GM19035 (cell line): ENCODE data around the gene UNC80.

ENCODE experiments used
- ATAC-seq: cut with Tn5 transposase; IDR thresholded peaks from one replicate; pipeline ENCODE4 v1.9.1; 2021; ENCODE audit not compliant: unreplicated experiment

Gene UNC80

GRCh38 chr2:210009126-210009525 is 237.5 kb downstream of the UNC80 start:
- ATAC-seq, result no peak

- no peak for ATAC-seq
Measured at GRCh38 chr2:210009896-210010295, 238.3 kb downstream of the UNC80 start.

- ATAC-seq, result no peak
Measured at GRCh38 chr2:210020138-210020537, 248.5 kb downstream of the UNC80 start.

- no peak for ATAC-seq
Measured at GRCh38 chr2:210022824-210023223, 251.2 kb downstream of the UNC80 start.

- no peak for ATAC-seq
Measured at GRCh38 chr2:210027608-210028007, 256.0 kb downstream of the UNC80 start.

- ATAC-seq, result no peak
Measured at GRCh38 chr2:210028178-210028577, 256.5 kb downstream of the UNC80 start.

GRCh38 chr2:210034087-210034683 is 262.6 kb downstream of the UNC80 start:
- ATAC-seq, result no peak

- no peak for ATAC-seq
Measured at GRCh38 chr2:210035679-210036078, 264.0 kb downstream of the UNC80 start.

- no peak for ATAC-seq
Measured at GRCh38 chr2:210038078-210038477, 266.4 kb downstream of the UNC80 start.

GRCh38 chr2:210046851-210047500 is 275.3 kb downstream of the UNC80 start:
- no peak for ATAC-seq
